Heart right ventricle (tissue), 16 donors: ENCODE data around the gene PLXDC2. TPM values are rescaled to one million over a fixed set of nuclear protein-coding genes. Genes with fewer than 3 reads are reported as not detected.

Experiments
- ATAC-seq, 8 donors: fragments of 200-7000 bp; cut with Tn5 transposase; one replicate each; pipeline ENCODE4 v1.9.1; 2020; ENCODE audit warnings: mild to moderate bottlenecking in 8 of 8, moderate library complexity in 8 of 8, moderate number of reproducible peaks in 1 of 8
- DNase-seq, 2 donors: peaks; one replicate each; pipeline ENCODE4 v3.0.0-alpha.2; 2020
- H3K27ac ChIP-seq, 10 donors: fragments of 200-600 bp; sonication (generic) in 2 of 10; one replicate each; pipeline versions ENCODE4 v1.5.0 to v1.8.0; 2020 to 2022; ENCODE audit warnings: mild to moderate bottlenecking in 3 of 10
- H3K27me3 ChIP-seq, 7 donors: fragments of 200-600 bp; one replicate each; pipeline ENCODE4 v1.8.0; 2021 to 2022; ENCODE audit warnings: mild to moderate bottlenecking in 2 of 7
- H3K36me3 ChIP-seq, 9 donors: fragments of 200-600 bp; sonication (generic) in 1 of 9; one replicate each; pipeline versions ENCODE4 v1.5.0 to v1.8.0; 2020 to 2022; ENCODE audit warnings: mild to moderate bottlenecking in 2 of 9
- H3K4me1 ChIP-seq, 9 donors: fragments of 200-600 bp; sonication (generic) in 1 of 9; one replicate each; pipeline versions ENCODE4 v1.5.0 to v1.8.0; 2020 to 2022; ENCODE audit warnings: mild to moderate bottlenecking in 4 of 9
- H3K4me3 ChIP-seq, 10 donors: fragments of 200-600 bp; sonication (generic) in 2 of 10; one replicate each; pipeline versions ENCODE4 v1.5.0 to v1.8.0; 2020 to 2022; ENCODE audit warnings: mild to moderate bottlenecking in 7 of 10, moderate library complexity in 2 of 10
- H3K9me3 ChIP-seq, 11 donors: fragments of 200-600 bp in 10 of 11; sonication (generic) in 2 of 11; one replicate each; pipeline versions ENCODE4 v1.5.0 to v1.8.0; 2013 to 2022; ENCODE audit warnings: mild to moderate bottlenecking in 2 of 11, control low read depth in 1 of 11, moderate library complexity in 1 of 11
- CTCF ChIP-seq, 9 donors: fragments of 200-600 bp; sonication (generic) in 2 of 9; IDR thresholded peaks; one replicate each; pipeline versions ENCODE4 v1.5.0 to v1.8.0; 2021 to 2022; ENCODE audit warnings: antibody characterized with exemption in 9 of 9, mild to moderate bottlenecking in 5 of 9, moderate library complexity in 1 of 9
- WGBS, 2 donors: extraction: QIAGEN DNeasy Blood & Tissue Kit; methylation state at CpG; one replicate each; pipeline ENCODE4 v1.1.7; 2013; ENCODE audit warnings: inconsistent platforms in 1 of 2; 5-methylcytosine and 5-hydroxymethylcytosine counted together
- intact Hi-C, 10 donors: fragments of 100-400 bp; cut with DNase I; formaldehyde crosslinking; loops; one replicate each; pipeline versions ENCODE4 v1.11.1 to v1.14.2; 2022
- polyA plus RNA-seq, 2 donors: library from polyadenylated mRNA; stranded (reverse); fragments of 200-250 nt; gene quantifications; one replicate each; pipeline ENCODE4 v1.2.3, GENCODE V29; 2013
- total RNA-seq, 10 donors: library from RNA; stranded (reverse); fragmentation: NEBNext Ultra II Directional in 3 of 10; extraction: Animal tissue kit (Norgen Biotek cat#: 25700) in 3 of 10; gene quantifications; one replicate each; pipeline versions ENCODE4 v1.2.1 to v1.2.4, GENCODE V29; 2021 to 2023
- donor health status: Arrhythmogenic right ventricular cardiomyopathy.
- donor health status: ischemic (EF 13 %, LVEDD 7.1; RV severe dilation, severe dysfunction).
- donor health status: healthy with polysubstance abuse.
- donor health status: DM: no; HTN: yes; CAD: no.
- donor health status: DM: no; HTN: no; CAD: no.
- donor health status: ischemic (EF 25% LVEDD 6.9; RV normal size, moderate dysfunction).
- donor health status: ischemic (EF 25% LVEDD 5.7; RV mildly dilated, moderate dysfunction).
- donor health status: healthy.
- donor health status: DM: yes; HTN: yes; CAD: no.
- donor health status: Ischemic cardiomyopathy.
- donor health status: ischemic (EF 35%, LVEDD 5.7; RV mildly dilated, moderate dysfunction).
- donor health status: nonischemic (EF 11% LVEDD 7.7; RV severe dilation, severe dysfunction).
- donor health status: DM: yes; HTN: yes; CAD: no.
- donor health status: PGD.
- donor health status: ischemic (EF 29% LVEDD 5.4; RV normal size, mild dysfunction).
- donor health status: nonischemic (EF 23%, LVEDD 6.1; RV moderate dilation, normal function).

PLXDC2 gene
- total and polyA plus RNA-seq, 12 donors: 4.6 to 26.8 (median 16.9) TPM

- DNase-seq (no peak), ATAC-seq (no peak)
- intact Hi-C loops: loop anchor here in 1 of 10 donors (10.0 kb wide), 1 partner anchor 52 kb away; no protein-coding TSS in a partner anchor
- Histone ChIP-seq H3K27me3 (no peaks in the 10 kb centered on the region), H3K4me3 (no peak overlapping the region), H3K36me3 (no peaks in the 10 kb centered on the region), H3K27ac (no peak overlapping the region), H3K4me1 (peaks cover 0 to 30% (median 12%) of the 10 kb centered on the region in 9 donors), H3K9me3 (no peaks in the 10 kb centered on the region)
- WGBS, 2 donors: 76 to 86% methylated on average over 2 of the region's 2 CpGs
- TF ChIP-seq CTCF (IDR thresholded peaks at IDR 0.05): no peak
These were observed 60.3 kb downstream of the PLXDC2 start for GRCh38 chr10:19876570-19876969.

- H3K4me1 ChIP-seq: peaks cover 0 to 26% (median 12%) of the 10 kb centered on the region in 9 donors
- H3K27me3 ChIP-seq: no peaks in the 10 kb centered on the region
- H3K4me3 ChIP-seq: no peak overlapping the region
- TF ChIP-seq CTCF (IDR thresholded peaks at IDR 0.05): no peak
- peak in 2 of 8 donors; percentile 25 to 30 for ATAC-seq
- intact Hi-C loops: loop anchor here in 1 of 10 donors (10.0 kb wide), 1 partner anchor 53 kb away; no protein-coding TSS in a partner anchor
- no peak overlapping the region for H3K27ac ChIP-seq
- peak in 1 of 2 donors; percentile 18 for DNase-seq
- no peaks in the 10 kb centered on the region for H3K9me3 ChIP-seq
- WGBS, 2 donors: 64 to 82% methylated on average over 8 of the region's 8 CpGs
- H3K36me3 ChIP-seq: no peaks in the 10 kb centered on the region
These were observed 61.4 kb downstream of the PLXDC2 start for GRCh38 chr10:19877466-19878255.

GRCh38 chr10:19882621-19883020 lies 66.4 kb downstream of the PLXDC2 start:
- ATAC-seq (no peak), DNase-seq (no peak)
- no peaks in the 10 kb centered on the region for H3K36me3 ChIP-seq
- intact Hi-C loops: no loop called here
- peaks cover 0 to 2% (median 0%) of the 10 kb centered on the region in 11 donors for H3K9me3 ChIP-seq
- no peak for TF ChIP-seq CTCF (IDR thresholded peaks at IDR 0.05)
- 79 to 86% methylated on average over 5 of the region's 5 CpGs for WGBS, 2 donors
- no peaks in the 10 kb centered on the region for H3K27me3 ChIP-seq
- peak overlapping the region in 1 of 10 donors; percentile 21 for H3K27ac ChIP-seq
- H3K4me1 ChIP-seq: peaks cover 0 to 22% (median 2%) of the 10 kb centered on the region in 9 donors
- H3K4me3 ChIP-seq: no peak overlapping the region

- Histone ChIP-seq H3K9me3 (peaks cover 0 to 2% (median 0%) of the 10 kb centered on the region in 11 donors), H3K36me3 (no peaks in the 10 kb centered on the region), H3K4me1 (peaks cover 3 to 53% (median 19%) of the 10 kb centered on the region in 9 donors), H3K4me3 (no peak overlapping the region), H3K27ac (no peak overlapping the region), H3K27me3 (no peaks in the 10 kb centered on the region)
- intact Hi-C loops: no loop called here
- no peak for TF ChIP-seq CTCF (IDR thresholded peaks at IDR 0.05)
- no peak for ATAC-seq
- no peak for DNase-seq
- WGBS, 2 donors: 85% methylated on average over 3 of the region's 3 CpGs
These were observed 71.9 kb downstream of the PLXDC2 start for GRCh38 chr10:19888061-19888660.
